Suprapubic skin (tissue), 4 donors: ENCODE measurements around the gene RPRD1A. TPM values are rescaled to one million over a fixed set of nuclear protein-coding genes. Genes with fewer than 3 reads are reported as not detected.
"Not testable (repeated sequence)": the region's sequence is repeated elsewhere in the genome, so short reads cannot be mapped to it uniquely, and the experiment has no call there.

Source experiments
- DNase-seq, 2 donors: peaks; one replicate each; pipeline ENCODE4 v3.0.0-alpha.2; 2019; ENCODE audit warnings: low spot score in 2 of 2
- H3K27ac ChIP-seq: fragments of 200-600 bp; sonication (generic); one replicate; pipeline ENCODE4 v1.5.1; 2019
- H3K27me3 ChIP-seq: fragments of 200-600 bp; sonication (generic); one replicate; pipeline ENCODE4 v1.5.1; 2019
- H3K36me3 ChIP-seq: fragments of 200-600 bp; sonication (generic); one replicate; pipeline ENCODE4 v1.5.1; 2019
- H3K4me1 ChIP-seq: fragments of 200-600 bp; sonication (generic); one replicate; pipeline ENCODE4 v1.5.1; 2019
- H3K4me3 ChIP-seq: fragments of 200-600 bp; sonication (generic); one replicate; pipeline ENCODE4 v1.5.1; 2019; ENCODE audit warnings: mild to moderate bottlenecking
- H3K9me3 ChIP-seq: fragments of 200-600 bp; sonication (generic); one replicate; pipeline ENCODE4 v1.5.1; 2019
- EP300 ChIP-seq: sonication (generic); formaldehyde crosslinking; IDR thresholded peaks from one replicate; pipeline ENCODE4 v1.6.1; 2017; ENCODE audit warnings: antibody characterized with exemption
- POLR2A ChIP-seq, 2 donors: fragments of 450-650 bp; IDR thresholded peaks; one replicate each; pipeline ENCODE4 v1.6.1; 2017; ENCODE audit warnings: antibody characterized with exemption in 2 of 2, mild to moderate bottlenecking in 2 of 2, moderate library complexity in 2 of 2
- POLR2AphosphoS5 ChIP-seq, 3 donors: sonication (generic); formaldehyde crosslinking; IDR thresholded peaks; one replicate each; pipeline ENCODE4 v1.6.1; 2017; ENCODE audit warnings: antibody characterized with exemption in 3 of 3
- WGBS: methylation state at CpG from one replicate; pipeline ENCODE4 v1.1.5; 2018; 5-methylcytosine and 5-hydroxymethylcytosine counted together
- total RNA-seq, 4 donors: library from RNA; depleted of rRNA; stranded (reverse); fragments of >200 nt; gene quantifications; one replicate each; pipeline ENCODE4 v1.1.0, GENCODE V29; 2016
- TF ChIP-seq, protein P1 (sequence below), 2 donors: fragments of 200-600 bp in 1 of 2; fragments of 450-650 bp in 1 of 2; sonication (generic) in 1 of 2; IDR thresholded peaks; one replicate each; pipeline ENCODE4 v1.5.1; 2016 to 2019; ENCODE audit warnings: antibody characterized with exemption in 2 of 2, mild to moderate bottlenecking in 1 of 2, moderate library complexity in 1 of 2

Gene RPRD1A
- total RNA-seq, 4 donors from 2014 or later, result 34.9 to 74.5 (median 47.3) TPM

GRCh38 chr18:36088256-36088655 is 20.9 kb upstream of the RPRD1A start:
- H3K36me3 ChIP-seq, result no peaks in the 10 kb centered on the region
- peaks cover 2% of the 10 kb centered on the region for H3K27me3 ChIP-seq
- H3K4me3 ChIP-seq, result no peak overlapping the region
- no peak overlapping the region for H3K27ac ChIP-seq
- TF ChIP-seq POLR2A (IDR thresholded peaks at IDR 0.05) (no peak), EP300 (no peak)
- TF ChIP-seq, protein P1, sequence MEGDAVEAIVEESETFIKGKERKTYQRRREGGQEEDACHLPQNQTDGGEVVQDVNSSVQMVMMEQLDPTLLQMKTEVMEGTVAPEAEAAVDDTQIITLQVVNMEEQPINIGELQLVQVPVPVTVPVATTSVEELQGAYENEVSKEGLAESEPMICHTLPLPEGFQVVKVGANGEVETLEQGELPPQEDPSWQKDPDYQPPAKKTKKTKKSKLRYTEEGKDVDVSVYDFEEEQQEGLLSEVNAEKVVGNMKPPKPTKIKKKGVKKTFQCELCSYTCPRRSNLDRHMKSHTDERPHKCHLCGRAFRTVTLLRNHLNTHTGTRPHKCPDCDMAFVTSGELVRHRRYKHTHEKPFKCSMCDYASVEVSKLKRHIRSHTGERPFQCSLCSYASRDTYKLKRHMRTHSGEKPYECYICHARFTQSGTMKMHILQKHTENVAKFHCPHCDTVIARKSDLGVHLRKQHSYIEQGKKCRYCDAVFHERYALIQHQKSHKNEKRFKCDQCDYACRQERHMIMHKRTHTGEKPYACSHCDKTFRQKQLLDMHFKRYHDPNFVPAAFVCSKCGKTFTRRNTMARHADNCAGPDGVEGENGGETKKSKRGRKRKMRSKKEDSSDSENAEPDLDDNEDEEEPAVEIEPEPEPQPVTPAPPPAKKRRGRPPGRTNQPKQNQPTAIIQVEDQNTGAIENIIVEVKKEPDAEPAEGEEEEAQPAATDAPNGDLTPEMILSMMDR (IDR thresholded peaks at IDR 0.05), result no peak
- H3K9me3 ChIP-seq, result no peaks in the 10 kb centered on the region
- no peaks in the 10 kb centered on the region for H3K4me1 ChIP-seq
- whole genome bisulfite sequencing, result 72% methylated on average over 2 of the region's 2 CpGs
- DNase-seq, result no peak

DNA sequence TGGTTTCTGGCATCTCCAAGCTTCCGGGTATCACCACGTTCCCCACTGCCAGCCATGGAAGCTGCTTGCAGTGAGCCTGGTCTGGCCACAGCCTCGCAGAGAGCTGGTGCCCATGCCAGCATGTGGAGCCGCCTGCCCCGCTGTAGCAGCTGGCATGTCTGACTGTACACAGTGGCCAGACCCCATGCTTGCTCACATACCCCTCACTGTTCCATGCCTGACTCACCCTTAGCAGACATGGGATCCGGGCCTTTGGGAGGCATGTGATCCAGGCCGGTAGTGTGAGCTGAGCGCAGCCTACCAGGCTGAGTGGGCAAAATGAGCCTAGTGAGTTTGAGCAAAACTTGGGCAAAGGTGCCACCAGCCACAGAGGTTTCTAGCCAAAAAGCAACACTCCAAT is 18.8 kb upstream of the RPRD1A start:
- WGBS, result 60% methylated on average over 6 of the region's 8 CpGs
- no peaks in the 10 kb centered on the region for H3K36me3 ChIP-seq
- peaks cover 2% of the 10 kb centered on the region for H3K27me3 ChIP-seq
- TF ChIP-seq POLR2AphosphoS5 (IDR thresholded peaks at IDR 0.05), result no peak
- TF ChIP-seq, protein P1 (IDR thresholded peaks at IDR 0.05), result no peak
- no peak for TF ChIP-seq POLR2A (IDR thresholded peaks at IDR 0.05)
- no peak for TF ChIP-seq EP300
- no peak overlapping the region for H3K27ac ChIP-seq
- H3K9me3 ChIP-seq, result no peaks in the 10 kb centered on the region
- DNase-seq, result no peak
- H3K4me1 ChIP-seq, result no peaks in the 10 kb centered on the region
- H3K4me3 ChIP-seq, result no peak overlapping the region

GRCh38 chr18:36085195-36085594 is 17.8 kb upstream of the RPRD1A start:
- Histone ChIP-seq H3K4me1 (no peaks in the 10 kb centered on the region), H3K4me3 (no peak overlapping the region), H3K36me3 (no peaks in the 10 kb centered on the region), H3K27me3 (peaks cover 2% of the 10 kb centered on the region), H3K27ac (no peak overlapping the region), H3K9me3 (no peaks in the 10 kb centered on the region)
- DNase-seq, result no peak
- TF ChIP-seq EP300 (no peak), POLR2A (IDR thresholded peaks at IDR 0.05) (no peak), POLR2AphosphoS5 (IDR thresholded peaks at IDR 0.05) (no peak)
- TF ChIP-seq, protein P1 (IDR thresholded peaks at IDR 0.05), result no peak
- 89% methylated on average over 3 of the region's 4 CpGs for WGBS

DNA sequence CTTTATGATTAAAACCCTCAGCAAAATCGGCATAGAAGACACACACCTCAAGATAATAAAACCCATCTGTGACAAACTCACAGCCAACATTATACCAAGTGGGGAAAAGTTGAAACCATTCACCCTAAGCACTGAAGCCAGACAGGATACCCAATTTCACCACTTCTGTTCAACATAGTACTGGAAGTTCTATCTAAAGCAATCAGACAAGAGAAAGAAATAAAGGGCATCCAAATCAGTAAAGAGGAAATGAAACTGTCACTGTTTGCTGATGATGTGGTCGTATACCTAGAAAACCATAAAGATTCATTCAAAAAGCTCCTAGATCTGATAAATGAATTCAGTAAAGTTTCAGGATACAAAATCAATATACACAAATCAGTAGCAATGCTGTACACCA is 16.4 kb upstream of the RPRD1A start:
- Histone ChIP-seq H3K4me1 (no peaks in the 10 kb centered on the region), H3K27ac (no peak overlapping the region), H3K27me3 (peaks cover 2% of the 10 kb centered on the region), H3K36me3 (no peaks in the 10 kb centered on the region), H3K9me3 (no peaks in the 10 kb centered on the region), H3K4me3 (no peak overlapping the region)
- TF ChIP-seq, protein P1 (IDR thresholded peaks at IDR 0.05), result no peak
- no peak for TF ChIP-seq EP300
- TF ChIP-seq POLR2A (IDR thresholded peaks at IDR 0.05), result no peak
- no peak for TF ChIP-seq POLR2AphosphoS5 (IDR thresholded peaks at IDR 0.05)
- 71% methylated on average over 2 of the region's 2 CpGs for WGBS
- no peak for DNase-seq

GRCh38 chr18:36081118-36081517 is 13.8 kb upstream of the RPRD1A start:
- not testable (repeated sequence) for H3K9me3 ChIP-seq, H3K4me1 ChIP-seq, H3K36me3 ChIP-seq, DNase-seq, H3K27me3 ChIP-seq, H3K27ac ChIP-seq, H3K4me3 ChIP-seq
- 93% methylated on average over 2 of the region's 2 CpGs for WGBS
